ENCODE measurements around the gene BRSK1.

BRSK1 gene

DNA sequence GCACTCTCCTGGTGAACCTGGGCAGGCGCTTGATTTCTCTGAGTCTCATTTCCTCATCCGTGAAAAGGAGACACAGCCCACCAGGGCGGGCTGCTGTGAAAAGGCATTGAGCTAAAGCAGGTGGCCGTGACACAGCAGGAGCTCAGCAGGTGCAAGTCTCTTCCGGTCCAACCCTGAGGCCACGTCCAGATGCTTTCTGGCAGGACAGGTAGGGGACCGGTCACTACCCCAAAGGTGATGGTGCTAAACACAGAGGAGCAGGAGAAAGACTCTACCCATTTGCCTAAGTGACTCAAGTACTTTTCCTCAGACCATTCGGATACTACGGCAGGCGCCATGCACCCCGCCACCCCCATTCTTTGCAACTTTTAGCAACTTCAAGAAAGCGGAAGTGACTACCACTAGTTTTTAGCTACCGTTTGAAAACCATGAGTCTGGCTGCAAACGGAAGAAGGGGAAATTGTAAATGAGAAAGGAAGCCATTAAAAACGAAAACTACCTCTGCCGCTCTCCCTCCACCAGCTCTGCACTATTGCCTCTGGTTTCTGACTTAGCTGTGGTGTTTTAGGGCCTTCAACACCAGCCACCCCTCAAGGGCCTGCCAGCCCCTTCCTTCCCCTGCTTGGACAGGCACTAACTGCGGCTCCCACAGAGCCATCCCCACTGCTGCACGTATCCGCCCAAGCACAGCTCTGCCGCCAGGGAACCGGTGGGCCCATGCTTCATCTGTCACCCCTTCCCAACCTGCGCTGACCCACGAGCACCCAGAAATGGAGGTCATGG lies 29.8 kb upstream of the BRSK1 start:
- peak in 1 of 51 donors; percentile 8 for DNase-seq

DNA sequence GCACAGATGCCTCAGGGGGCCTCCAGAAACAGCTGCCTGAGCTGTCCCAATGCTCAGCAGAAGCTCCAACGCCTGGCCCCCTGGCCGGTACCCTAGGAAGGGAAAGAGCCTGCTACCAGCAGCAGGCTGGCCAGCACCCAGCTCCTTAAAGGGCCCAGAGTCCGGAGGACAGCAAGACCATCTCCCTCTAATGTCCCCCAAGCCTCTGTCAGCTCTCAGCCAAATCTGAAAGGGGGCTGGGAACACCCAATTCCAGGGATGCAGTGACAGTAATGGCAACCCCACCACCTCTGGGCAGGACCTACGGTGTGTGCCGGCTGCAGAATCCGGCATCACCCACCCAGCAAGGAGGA lies 29.2 kb upstream of the BRSK1 start:
- DNase-seq = peak in 1 of 51 donors; percentile 5

DNA sequence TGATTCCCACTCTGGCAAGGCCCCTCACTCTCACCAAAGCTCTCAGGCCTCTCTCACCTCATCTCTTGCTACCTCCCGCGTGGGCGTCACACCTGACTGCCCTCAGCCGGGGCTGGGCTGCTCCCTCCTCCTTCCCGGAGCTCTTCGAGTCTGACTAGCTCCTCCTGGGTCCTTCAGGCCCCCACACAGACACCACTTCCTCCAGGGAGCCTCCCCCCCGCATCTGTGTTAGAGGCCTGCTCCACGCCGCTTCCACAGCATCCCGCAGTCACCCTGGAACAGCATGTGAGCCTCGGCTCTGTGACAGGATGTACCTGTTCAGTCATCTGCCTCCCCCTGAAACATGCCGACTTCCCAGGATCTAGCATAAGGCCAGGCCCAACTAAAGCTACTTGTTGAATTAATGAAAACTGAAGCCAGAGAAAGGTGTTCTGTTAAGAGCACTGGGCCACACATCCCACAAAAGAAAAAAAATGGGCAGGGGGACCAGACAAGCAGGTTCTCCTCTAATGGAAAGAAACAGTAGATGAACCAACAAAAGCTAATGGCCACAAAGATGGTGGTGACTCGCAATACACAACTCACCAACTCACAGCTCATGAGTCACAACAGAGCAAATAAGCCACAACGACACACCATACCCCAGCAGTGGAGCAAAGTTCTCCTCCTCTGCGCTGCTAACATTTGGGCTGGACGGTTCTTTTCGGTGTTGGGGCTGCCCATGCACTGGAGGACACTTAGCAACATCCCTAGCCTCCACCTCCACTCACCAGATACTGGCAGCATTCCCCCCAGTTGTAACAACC lies 28.0 kb upstream of the BRSK1 start:
- no peak for DNase-seq

DNA sequence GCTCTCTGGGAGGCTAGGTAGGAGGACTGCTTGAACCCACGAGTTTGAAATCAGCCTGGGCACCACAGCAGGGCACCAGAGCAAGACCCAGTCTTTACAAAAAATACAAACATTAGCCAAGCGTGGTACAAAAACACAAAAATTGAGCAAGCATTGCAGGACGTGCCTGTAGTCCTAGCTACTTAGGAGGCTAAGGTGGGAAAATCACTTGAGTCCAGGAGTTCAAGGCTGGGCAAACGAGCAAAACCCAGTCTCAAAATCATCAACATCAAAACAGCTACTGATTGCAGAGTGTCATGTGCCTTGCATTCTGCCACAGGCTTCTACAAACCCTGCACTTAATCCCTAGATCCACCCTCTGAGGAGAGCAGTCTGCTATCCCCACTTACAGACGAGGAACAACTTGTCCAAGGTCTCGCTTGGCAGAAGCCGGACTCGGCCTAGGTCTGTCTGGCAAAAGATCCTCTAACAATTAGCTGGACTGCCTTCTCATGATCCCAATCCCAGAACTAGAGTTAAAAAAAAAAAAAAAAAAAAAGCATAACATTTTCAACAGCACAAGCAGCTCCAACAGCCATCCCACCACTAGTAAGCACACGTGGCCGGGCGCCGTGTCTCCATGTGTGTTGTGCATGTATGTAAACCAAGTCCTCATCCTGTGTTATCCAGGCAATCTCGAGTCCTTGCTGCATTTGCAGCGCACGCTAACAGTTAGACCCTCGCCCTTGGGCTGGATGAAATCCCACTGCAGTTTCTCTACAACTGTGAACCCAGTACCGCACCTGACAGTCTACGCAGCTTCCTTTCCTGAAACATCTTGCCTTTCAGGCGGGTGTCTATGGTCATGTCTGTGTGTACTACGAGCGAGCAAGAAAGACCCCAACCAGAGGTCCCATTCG lies 27.0 kb upstream of the BRSK1 start:
- DNase-seq = no peak

DNA sequence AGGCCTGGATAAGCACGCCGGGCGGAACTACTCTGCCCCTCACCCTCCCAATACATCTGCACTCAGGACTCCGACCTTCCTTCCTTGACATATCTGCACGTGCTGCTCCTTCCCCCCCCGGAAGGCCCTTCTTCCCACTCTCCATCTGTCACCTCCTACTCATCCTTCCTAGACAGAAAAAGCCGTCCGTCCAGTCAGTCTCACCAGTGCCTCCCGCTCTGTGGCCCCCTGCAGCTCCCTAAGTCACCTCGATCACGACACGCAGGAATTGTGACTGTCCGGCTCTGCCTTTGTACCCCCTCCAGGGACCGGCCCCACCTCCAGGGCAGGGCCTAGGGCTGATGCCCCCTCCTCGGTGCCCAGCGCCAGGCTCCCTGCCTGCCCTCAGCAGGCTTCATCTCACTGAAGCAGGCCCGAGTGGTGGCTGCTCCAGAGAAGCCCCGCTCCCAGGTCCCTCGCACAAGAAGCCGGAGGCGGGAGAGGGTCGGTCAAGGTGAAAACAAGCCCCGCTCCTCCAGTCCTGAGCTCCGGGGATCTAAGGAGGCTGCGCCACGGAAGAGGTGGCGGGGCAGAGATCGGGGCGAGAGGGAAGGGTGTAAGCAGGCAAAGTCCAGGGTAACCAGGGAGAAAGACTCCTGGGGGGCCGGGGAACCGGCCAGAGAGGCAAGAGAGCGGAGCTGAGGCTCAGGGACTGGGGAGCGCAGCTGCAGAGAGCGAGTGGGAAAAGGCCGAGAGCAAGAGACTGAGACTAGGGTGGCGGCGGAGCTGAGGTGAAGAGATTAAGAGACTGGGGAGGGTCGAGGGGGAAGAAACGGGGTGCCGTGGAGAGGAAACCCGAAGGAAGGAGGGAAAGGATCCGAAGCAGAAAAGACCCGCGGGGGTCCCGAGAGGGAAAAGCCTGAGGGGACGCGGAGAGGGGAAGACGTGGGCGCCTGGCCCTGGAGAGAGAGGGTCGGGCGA lies 26.1 kb upstream of the BRSK1 start:
- DNase-seq = peak in 5 of 51 donors; percentile 16 to 37 (median 22)

DNA sequence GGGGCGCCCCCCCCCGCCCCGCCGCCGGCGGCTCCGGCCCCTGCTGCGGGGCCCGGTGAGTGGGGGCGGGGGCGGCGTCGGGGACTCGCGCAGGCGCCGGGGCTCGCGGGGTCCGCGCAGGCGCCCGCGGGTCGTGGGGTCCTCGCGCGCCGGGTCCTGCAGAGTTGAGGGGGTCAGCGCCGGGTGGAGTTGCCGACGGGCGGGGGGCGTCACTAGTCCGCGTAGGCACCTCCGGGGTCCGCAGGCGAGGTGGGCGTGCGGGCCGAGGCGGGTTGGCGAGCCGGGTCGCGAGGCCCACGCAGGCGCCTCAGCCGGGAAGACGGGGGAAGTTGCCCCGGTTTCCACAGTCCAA lies 25.3 kb upstream of the BRSK1 start:
- DNase-seq = peak in 12 of 51 donors; percentile 30 to 83 (median 55)

DNA sequence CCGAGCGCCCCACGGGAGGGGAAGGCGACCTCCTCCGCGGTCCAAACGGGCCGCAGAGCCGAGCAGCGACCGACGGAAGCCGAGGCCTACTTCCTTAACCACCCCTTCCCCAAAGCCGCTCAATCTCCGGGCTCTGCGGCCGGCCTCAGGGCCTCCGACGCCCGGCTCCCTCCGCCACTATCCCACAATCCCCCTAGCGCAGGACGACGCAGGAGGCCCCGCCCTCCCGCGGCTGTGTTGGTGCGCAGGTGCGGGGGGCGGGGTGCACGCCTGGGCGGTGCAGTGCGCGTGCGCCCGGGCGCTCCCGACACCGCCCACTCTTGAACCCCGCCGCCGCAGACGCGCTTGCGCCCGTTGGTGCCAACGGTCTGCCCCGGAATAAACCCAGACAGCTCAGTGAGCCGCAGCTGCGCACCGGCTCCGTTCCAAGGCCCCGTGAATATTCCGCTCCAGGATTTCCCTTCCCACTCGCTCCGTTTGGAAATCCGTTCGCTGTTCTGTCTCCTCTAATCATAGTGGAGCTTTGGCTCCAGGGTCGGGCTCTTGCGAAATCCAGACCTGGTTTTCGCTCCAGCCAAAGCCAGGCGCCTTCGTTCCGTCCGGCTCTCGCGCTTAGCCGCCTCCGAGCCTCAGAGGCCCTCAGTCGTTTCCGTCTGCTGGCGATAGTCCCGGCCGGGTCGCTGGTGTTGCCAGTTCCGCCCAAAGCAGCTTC lies 24.8 kb upstream of the BRSK1 start, which contains the start of gene PPP6R1:
PPP6R1 (minus strand) TSS at position 190 of the 712 bp plus-strand sequence. CDS start 11,914 bp downstream, outside the sequence.
- DNase-seq = peak; percentile 77 to 99 (median 96)

DNA sequence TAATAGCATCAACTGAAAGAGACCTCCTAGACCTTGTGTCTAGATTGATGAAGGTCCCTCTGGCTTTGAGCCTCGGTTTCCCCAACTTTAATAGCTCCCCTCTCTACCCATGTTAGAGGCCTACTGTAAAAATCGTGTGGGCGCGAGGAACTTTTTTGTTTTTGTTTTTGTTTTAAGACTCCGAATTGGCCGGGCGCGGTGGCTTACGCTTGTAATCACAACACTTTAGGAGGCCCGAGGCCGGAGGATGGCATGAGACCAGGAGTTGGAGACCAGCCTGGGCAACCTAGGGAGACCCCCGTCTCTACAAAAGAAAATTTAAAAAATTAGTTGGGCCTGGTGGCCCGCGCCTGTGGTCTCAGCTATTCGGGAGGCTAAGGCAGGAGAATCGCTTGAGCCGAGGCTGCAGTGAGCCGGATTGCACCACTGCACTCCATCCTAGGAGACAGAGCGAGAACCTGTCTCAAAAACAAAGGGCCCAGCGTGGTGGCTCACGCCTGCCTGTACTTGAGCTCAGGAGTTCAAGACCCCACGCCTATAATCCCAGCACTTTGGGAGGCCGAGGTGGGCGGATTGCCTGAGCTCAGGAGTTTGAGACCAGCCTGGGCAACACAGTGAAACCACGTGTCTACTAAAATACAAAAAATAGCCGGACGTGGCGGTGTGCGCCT lies 24.1 kb upstream of the BRSK1 start:
- DNase-seq = peak in 6 of 51 donors; percentile 31 to 71 (median 43)

DNA sequence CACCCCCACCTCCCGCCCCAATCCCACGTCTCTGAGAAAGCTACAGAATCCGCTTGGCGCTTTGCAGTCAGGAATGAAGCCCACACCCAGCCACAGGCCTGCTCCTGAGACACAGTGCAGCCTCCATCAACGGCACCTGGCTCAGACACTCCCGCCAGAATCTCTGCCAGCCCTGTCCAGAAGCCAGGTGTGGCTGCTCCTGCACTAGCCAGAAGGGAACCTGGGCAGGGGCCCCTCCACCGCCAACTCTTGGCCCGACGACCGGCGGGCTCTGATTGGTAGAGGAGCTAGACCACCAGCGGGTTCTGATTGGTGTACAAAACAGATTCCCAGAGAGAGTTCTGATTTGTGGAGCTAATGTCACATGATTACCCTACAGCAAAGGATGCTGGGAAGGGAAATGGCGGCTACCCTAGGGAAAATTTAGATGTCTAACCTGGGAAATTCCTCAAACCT lies 22.1 kb upstream of the BRSK1 start:
- DNase-seq = no peak

DNA sequence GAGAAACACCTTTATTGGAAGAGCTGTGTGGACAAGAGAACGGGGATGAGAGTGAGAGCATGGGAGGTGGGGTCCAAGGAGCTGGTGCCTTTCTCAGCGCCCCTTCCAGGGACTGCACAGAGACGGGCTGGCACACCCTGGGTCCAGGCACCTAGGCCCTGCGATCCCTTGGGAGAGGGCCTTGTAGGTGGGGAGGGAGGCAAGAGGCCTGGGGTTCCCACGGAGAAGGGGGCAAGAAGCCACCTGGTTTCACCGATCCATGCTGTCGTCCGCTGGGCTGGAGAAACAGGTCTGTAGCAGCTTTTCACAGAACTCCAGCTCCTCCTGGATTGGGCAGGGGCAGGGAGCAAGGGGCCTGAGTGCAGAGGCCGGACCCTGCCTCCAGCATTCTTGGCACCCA lies 21.4 kb upstream of the BRSK1 start:
- DNase-seq = no peak

DNA sequence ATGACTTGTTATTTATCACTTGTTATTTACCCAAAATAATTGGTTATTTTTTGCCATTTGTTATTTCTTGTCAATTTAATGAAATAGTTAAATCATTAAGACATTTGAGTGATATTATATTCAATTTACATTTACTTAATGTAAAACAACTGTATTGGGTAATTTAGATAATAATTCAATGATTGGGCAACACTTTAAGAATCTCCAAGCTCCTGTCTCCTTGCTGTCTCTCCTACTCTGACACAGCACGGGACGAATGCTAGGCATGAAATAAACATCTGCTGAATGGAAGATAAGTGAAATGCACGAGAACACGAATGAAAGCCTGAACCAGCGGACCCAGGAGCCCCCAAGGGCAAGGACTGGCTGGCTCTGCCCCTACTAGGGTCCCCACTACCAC lies 19.3 kb upstream of the BRSK1 start:
- DNase-seq = no peak

DNA sequence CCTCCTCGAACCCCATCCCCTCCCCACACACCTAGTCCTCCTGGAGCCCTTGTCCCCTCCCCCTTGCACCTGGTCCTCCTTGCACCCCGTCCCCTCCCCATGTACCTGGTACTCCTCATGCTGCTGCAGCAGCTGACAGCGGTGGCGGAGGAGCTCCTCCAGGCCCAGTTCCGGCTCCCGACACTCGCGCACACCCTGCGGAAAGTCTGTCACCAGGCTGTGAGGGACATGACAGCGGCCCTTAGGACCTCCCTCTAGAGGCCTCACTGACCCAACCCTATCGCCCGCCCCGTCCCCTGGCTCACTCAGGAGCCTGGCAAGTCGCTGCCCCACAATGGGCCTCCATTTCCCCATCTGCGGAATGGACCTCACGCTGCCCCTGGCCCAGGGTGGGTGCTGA lies 18.6 kb upstream of the BRSK1 start:
- DNase-seq = no peak

DNA sequence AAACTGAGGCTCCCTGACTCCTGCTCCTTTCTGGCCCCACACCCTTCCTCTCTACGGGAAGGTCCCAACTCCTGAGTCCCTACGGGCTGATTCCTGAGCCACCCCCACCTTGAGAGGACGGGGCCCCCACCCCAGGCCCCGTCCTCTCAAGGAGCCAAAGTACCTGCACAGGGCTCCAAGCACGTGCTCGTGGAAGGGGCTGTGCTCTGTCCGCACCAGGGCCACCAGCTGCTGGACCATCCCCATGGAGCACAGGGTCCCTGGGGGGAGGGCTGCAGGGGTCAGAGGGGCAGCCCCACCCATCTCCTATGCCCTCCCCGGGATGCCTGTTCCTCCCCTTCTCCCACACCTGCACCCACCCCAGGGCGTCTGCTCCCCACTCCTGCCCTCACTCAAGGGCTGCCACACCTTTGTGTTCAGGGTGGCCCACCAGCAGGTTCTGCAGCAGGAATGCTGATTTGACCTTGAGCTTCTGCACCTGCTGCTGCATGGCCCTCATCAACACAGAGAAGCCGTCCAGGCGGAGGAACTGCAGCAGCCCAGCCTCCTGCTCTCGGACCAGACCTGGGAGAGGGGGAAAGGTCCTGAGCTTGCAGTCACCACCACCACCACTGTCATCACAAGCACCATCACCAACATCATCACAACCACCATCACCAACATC lies 17.9 kb upstream of the BRSK1 start:
- no peak for DNase-seq

DNA sequence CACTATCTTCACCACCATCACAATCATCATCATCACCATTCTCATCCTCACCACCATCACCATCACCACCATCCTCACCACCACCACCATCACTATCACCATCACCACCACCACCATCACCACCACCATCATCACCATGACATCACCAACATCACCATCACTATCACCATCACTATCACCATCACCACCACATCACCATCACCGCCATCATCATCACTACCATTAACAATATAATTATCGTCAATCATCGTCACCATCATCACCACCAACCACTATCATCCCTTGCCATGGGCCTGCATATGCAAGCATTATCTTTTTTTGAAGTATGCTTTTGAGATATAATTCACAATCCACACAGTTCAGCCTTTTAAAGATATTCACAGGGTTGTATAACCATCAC lies 17.4 kb upstream of the BRSK1 start:
- no peak for DNase-seq

DNA sequence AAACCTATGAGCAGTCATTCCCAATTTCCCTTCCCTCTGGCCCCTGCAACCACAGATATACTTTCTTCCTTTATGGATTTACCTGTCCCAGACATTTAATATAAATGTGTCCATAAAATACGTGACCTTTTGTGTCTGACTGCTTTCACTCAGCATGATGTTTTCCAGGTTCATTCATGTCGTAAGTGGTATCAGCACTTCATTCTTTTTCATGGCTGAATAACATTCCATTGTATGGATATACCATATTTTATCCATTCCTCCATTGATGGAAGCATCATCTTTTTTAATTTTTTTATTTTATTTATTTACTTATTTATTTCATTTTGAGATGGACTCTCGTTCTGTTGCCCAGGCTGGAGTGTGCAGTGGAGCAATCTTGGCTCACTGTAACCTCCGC lies 17.0 kb upstream of the BRSK1 start:
- no peak for DNase-seq

DNA sequence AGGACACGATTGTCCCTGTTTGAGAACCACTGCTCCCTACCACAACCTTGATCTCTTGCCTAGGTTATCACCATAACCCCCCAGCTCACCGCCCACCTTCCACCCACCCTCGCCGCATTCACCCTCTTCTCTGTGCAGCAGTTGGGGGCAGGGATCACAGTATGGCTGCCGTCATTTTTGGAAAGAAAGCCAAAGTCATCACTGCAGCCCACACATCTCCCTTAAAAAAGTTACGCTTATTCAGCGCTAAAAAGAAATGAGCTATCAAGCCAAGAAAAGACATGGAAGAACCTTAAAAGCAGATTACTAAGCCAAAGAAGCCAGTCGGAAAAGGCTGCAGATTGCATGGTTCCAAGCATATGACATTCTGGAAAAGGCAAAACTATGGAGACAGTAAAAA lies 14.5 kb upstream of the BRSK1 start:
- DNase-seq = peak in 2 of 51 donors; percentile 28 to 32

DNA sequence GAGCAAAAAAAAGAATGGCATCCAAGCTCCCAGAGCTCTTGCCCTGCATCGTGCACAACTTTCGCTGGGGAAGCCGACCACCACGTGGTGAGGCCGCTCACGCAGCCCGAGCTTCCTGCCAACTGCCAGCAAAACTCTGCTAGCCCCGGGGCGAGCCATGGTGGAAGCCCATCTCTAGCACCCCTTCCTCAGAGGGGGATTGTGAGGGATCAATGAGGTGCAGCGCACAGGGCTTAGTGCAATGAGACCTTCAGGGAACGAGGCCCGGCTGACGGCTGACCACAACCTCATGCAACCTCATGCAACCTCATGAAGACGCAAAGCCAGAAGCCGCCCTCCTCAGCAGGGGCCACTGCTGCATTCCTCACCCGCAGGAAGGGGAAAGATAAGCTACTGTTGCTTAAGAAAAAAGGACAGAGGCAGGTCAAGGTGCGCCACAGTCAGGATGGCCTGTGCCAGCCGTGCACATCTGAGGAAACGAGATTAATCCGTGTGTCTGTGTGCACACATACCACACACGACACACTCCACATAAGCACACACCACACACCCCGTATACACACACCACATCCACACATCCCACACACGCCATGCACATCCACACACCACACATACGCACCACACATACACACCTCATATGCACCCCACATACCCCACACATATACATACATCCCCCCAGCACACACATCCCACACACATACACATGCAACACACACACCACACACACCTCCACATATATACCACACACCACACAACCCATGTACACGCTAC lies 13.4 kb upstream of the BRSK1 start:
- DNase-seq = no peak

DNA sequence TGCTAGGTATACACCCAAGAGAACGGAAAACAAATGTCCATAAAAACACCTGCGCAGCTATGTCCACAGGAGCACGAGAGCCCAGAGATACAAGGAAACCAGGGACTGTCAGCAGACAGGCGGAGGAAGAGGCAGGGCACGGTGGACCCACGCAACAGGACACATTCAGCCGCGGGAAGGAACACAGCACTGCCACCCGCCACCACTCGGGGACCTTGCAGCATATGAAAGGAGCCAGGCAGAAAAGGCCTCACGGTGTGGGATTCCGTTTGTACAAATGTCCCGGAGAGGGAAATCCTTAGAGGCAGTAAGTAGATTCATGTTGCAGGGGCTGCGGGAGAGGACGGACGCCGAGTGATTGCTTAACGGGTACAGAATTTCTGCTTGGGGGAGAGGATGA lies 11.7 kb upstream of the BRSK1 start:
- DNase-seq = no peak
